Stomach (tissue), 9 donors: ENCODE measurements around the gene GNAS-AS1. TPM values are rescaled to one million over a fixed set of nuclear protein-coding genes. Genes with fewer than 3 reads are reported as not detected.

ENCODE experiments used
- DNase-seq, 2 donors: peaks; one replicate each; pipeline versions ENCODE4 v3.0.0 to v3.0.0-alpha.2; 2013 to 2019
- H3K27ac ChIP-seq, 5 donors: fragments of 200-600 bp in 4 of 5; sonication (generic) in 4 of 5; one replicate each; pipeline ENCODE4 v1.5.1; 2013 to 2019; ENCODE audit warnings: mild to moderate bottlenecking in 1 of 5, moderate library complexity in 1 of 5
- H3K27me3 ChIP-seq, 3 donors: fragments of 200-600 bp; sonication (generic); one replicate each; pipeline ENCODE4 v1.5.1; 2017 to 2019; ENCODE audit warnings: mixed run types in 1 of 3
- H3K36me3 ChIP-seq, 4 donors: fragments of 200-600 bp; sonication (generic); 1 replicate in 3 of 4; 2 replicates in 1 of 4; pipeline ENCODE4 v1.5.1; 2016 to 2019
- H3K4me1 ChIP-seq, 4 donors: fragments of 200-600 bp; sonication (generic); one replicate each; pipeline ENCODE4 v1.5.1; 2016 to 2019
- H3K4me3 ChIP-seq, 4 donors: fragments of 200-600 bp; sonication (generic) in 3 of 4; one replicate each; pipeline ENCODE4 v1.5.1; 2016 to 2019; ENCODE audit warnings: mild to moderate bottlenecking in 1 of 4
- H3K9me3 ChIP-seq, 4 donors: fragments of 200-600 bp; sonication (generic); one replicate each; pipeline ENCODE4 v1.5.1; 2016 to 2019
- EP300 ChIP-seq: sonication (generic); formaldehyde crosslinking; IDR thresholded peaks from one replicate; pipeline ENCODE4 v1.6.1; 2017; ENCODE audit warnings: antibody characterized with exemption
- POLR2A ChIP-seq, 4 donors: fragments of 450-650 bp; IDR thresholded peaks; one replicate each; pipeline ENCODE4 v1.6.1; 2016; ENCODE audit warnings: antibody characterized with exemption in 4 of 4, control low read depth in 2 of 4, mild to moderate bottlenecking in 1 of 4, moderate library complexity in 1 of 4
- POLR2AphosphoS5 ChIP-seq, 3 donors: sonication (generic); formaldehyde crosslinking; IDR thresholded peaks; one replicate each; pipeline ENCODE4 v1.6.1; 2016; ENCODE audit warnings: antibody characterized with exemption in 3 of 3
- WGBS, 5 donors: extraction: QIAGEN DNeasy Blood & Tissue Kit in 3 of 5; methylation state at CpG; one replicate each; pipeline versions ENCODE4 v1.1.5 to v1.1.7; 2013 to 2018; 5-methylcytosine and 5-hydroxymethylcytosine counted together
- intact Hi-C: fragments of 100-400 bp; cut with DNase I; formaldehyde crosslinking; loops from one replicate; pipeline ENCODE4 v1.15.1; 2023; ENCODE audit warnings: low total_unique reads
- polyA plus RNA-seq, 3 donors: library from polyadenylated mRNA; stranded (reverse); fragments of 200-250 nt; gene quantifications; one replicate each; pipeline ENCODE4 v1.2.3, GENCODE V29; 2013
- total RNA-seq, 5 donors: library from RNA; depleted of rRNA; stranded (reverse); fragments of >200 nt; gene quantifications; one replicate each; pipeline versions ENCODE4 v1.1.0 to v1.2.3, GENCODE V29; 2014 to 2016
- TF ChIP-seq, protein P1 (sequence below), 7 experiments: fragments of 450-650 bp in 4 of 7; fragments of 200-600 bp in 3 of 7; sonication (generic) in 3 of 7; IDR thresholded peaks; one replicate each; pipeline ENCODE4 v1.5.1; 2016 to 2019; ENCODE audit warnings: antibody characterized with exemption in 7 of 7, control low read depth in 2 of 7, mild to moderate bottlenecking in 1 of 7
- donor health status: healthy with polysubstance abuse.
- donor health status: Bipolar disorder and iron deficiency.
- donor health status: healthy.

Gene GNAS-AS1
- total and polyA plus RNA-seq, 8 donors = 0.15 to 45.5 (median 1.8) TPM; not detected in 4

DNA sequence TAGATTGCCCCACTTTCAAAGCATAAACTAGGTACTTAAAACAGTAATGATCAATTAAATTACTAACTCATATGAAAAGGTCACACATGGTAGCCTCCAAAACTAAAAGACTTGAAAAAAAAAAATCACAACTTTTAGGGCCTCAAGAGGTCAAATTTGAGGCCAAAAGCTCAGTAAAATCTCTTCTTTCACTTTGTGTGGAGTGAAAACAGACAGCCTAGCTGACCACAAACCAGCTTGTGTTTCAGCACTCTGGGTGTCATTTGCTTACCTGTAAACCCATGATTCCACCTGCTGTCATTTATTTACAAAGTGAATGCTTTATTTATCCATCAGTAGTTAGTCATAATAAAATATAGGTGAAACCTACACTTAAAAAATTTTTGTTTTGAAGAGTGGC, 35.8 kb upstream of the GNAS-AS1 start:
- DNase-seq = no peak
- TF ChIP-seq POLR2AphosphoS5 (IDR thresholded peaks at IDR 0.05) (no peak), POLR2A (IDR thresholded peaks at IDR 0.05) (no peak), EP300 (no peak)
- TF ChIP-seq, protein P1, sequence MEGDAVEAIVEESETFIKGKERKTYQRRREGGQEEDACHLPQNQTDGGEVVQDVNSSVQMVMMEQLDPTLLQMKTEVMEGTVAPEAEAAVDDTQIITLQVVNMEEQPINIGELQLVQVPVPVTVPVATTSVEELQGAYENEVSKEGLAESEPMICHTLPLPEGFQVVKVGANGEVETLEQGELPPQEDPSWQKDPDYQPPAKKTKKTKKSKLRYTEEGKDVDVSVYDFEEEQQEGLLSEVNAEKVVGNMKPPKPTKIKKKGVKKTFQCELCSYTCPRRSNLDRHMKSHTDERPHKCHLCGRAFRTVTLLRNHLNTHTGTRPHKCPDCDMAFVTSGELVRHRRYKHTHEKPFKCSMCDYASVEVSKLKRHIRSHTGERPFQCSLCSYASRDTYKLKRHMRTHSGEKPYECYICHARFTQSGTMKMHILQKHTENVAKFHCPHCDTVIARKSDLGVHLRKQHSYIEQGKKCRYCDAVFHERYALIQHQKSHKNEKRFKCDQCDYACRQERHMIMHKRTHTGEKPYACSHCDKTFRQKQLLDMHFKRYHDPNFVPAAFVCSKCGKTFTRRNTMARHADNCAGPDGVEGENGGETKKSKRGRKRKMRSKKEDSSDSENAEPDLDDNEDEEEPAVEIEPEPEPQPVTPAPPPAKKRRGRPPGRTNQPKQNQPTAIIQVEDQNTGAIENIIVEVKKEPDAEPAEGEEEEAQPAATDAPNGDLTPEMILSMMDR (IDR thresholded peaks at IDR 0.05) = no peak
- H3K27ac ChIP-seq = no peak overlapping the region
- H3K36me3 ChIP-seq = no peaks in the 10 kb centered on the region
- peaks cover 4 to 12% (median 8%) of the 10 kb centered on the region in 4 donors for H3K4me1 ChIP-seq
- no peak overlapping the region for H3K4me3 ChIP-seq
- intact Hi-C loops = no loop called here
- H3K27me3 ChIP-seq = no peaks in the 10 kb centered on the region
- H3K9me3 ChIP-seq = no peaks in the 10 kb centered on the region

DNA sequence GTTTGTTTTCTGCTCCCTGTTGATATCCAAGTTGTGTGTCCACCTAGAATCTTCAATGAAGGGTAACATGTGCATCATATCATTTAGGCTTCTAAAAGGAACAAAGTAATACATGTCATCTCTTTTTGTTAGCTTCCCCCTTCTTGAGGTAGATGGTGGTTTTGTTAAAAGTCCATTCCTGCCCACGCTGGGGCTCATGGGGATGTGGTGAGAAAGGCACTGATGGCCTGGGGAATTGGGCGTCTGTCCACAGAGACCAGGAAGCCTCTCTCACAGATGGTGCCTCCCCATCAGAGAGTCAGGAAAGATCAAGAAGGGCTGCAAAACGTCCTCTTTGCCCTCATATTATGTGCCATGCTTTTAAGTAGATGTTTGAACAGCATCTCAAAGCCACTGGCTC, 34.3 kb upstream of the GNAS-AS1 start:
- no peak overlapping the region for H3K27ac ChIP-seq
- no peak for DNase-seq
- no peaks in the 10 kb centered on the region for H3K9me3 ChIP-seq
- no peaks in the 10 kb centered on the region for H3K27me3 ChIP-seq
- H3K36me3 ChIP-seq = no peaks in the 10 kb centered on the region
- H3K4me3 ChIP-seq = no peak overlapping the region
- H3K4me1 ChIP-seq = peaks cover 4 to 8% (median 6%) of the 10 kb centered on the region in 4 donors
- 60 to 77% (median 70%) methylated on average over 3 of the region's 3 CpGs for WGBS, 5 donors
- no peak for TF ChIP-seq POLR2A (IDR thresholded peaks at IDR 0.05)
- TF ChIP-seq, protein P1 (IDR thresholded peaks at IDR 0.05) = no peak
- TF ChIP-seq POLR2AphosphoS5 (IDR thresholded peaks at IDR 0.05) = no peak
- TF ChIP-seq EP300 = no peak
- intact Hi-C loops = no loop called here

DNA sequence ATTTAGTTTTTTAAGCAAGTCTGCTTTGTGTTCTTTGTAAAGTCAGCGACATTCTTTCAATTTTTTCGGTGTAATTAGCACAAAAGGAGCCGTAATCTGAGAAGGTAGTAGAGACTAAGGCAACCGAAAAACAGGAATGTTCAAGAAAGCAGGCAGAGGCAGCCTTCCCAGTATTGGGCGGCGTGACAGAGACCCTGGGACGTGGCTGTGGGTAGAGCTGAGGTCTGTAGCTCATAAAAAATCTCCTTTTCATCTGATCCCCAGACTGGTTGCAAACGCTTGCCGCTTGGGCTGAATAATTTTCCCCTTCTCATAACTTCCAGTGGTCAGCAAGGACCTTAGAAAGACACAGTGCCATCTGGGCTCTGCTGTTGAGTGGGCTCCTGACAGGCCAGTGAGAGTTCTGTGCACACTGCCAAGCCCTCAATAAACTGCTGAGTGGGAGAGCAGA, 32.6 kb upstream of the GNAS-AS1 start:
- Histone ChIP-seq H3K36me3 (no peaks in the 10 kb centered on the region), H3K4me3 (no peak overlapping the region), H3K9me3 (no peaks in the 10 kb centered on the region), H3K4me1 (peaks cover 4 to 7% (median 6%) of the 10 kb centered on the region in 4 donors), H3K27me3 (no peaks in the 10 kb centered on the region), H3K27ac (no peak overlapping the region)
- 78 to 84% (median 83%) methylated on average over 9 of the region's 9 CpGs for WGBS, 5 donors
- no peak for DNase-seq
- intact Hi-C loops = no loop called here
- TF ChIP-seq EP300 (no peak), POLR2A (IDR thresholded peaks at IDR 0.05) (no peak), POLR2AphosphoS5 (IDR thresholded peaks at IDR 0.05) (no peak)
- TF ChIP-seq, protein P1 (IDR thresholded peaks at IDR 0.05) = no peak

DNA sequence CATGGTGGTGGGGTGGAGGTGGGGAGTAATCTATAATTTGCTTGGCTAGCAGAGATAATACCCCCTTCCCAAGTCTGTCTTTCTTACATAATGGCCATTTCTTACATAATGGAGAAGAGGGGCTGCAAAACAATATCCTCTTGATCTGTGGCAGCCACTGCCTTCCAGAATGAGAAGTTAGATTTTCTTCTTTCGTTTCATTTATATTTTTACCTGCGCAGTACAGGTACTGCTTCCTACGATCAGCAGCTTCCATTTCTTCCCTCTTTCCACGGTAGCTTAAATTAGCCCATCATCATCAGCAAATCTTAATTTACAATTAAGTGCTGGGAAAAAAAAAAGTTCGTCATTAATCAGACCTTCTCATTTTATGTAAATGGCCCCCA, 32.0 kb upstream of the GNAS-AS1 start:
- H3K27ac ChIP-seq = no peak overlapping the region
- no peaks in the 10 kb centered on the region for H3K36me3 ChIP-seq
- 73 to 93% (median 90%) methylated on average over 5 of the region's 5 CpGs for WGBS, 5 donors
- H3K27me3 ChIP-seq = no peaks in the 10 kb centered on the region
- TF ChIP-seq, protein P1 (IDR thresholded peaks at IDR 0.05) = no peak
- no peak for TF ChIP-seq EP300
- no peak for TF ChIP-seq POLR2A (IDR thresholded peaks at IDR 0.05)
- no peak for TF ChIP-seq POLR2AphosphoS5 (IDR thresholded peaks at IDR 0.05)
- no peaks in the 10 kb centered on the region for H3K9me3 ChIP-seq
- intact Hi-C loops = no loop called here
- no peak for DNase-seq
- peaks cover 0 to 2% (median under 1%) of the 10 kb centered on the region in 4 donors for H3K4me1 ChIP-seq
- H3K4me3 ChIP-seq = no peak overlapping the region
